HG03135 (cell line): ENCODE results near the gene CDC14C.
"Not testable (repeated sequence)": the region's sequence is repeated elsewhere in the genome, so short reads cannot be mapped to it uniquely, and the experiment has no call there.

Experiments
- ATAC-seq: cut with Tn5 transposase; IDR thresholded peaks from one replicate; pipeline ENCODE4 v1.9.1; 2021; ENCODE audit warnings: mild to moderate bottlenecking, moderate library complexity; ENCODE audit not compliant: unreplicated experiment

CDC14C gene

GRCh38 chr7:48924433-48924832, at the start of gene CDC14C:
Gene CDC14C, plus strand, starts transcription at chr7:48924547. Its CDS starts 126 bp downstream, at chr7:48924673.
- ATAC-seq: no peak

- no peak for ATAC-seq
These were observed 49.1 kb upstream of the CDC14C start for GRCh38 chr7:48875045-48875916.

- ATAC-seq: no peak
These were observed 48.3 kb upstream of the CDC14C start for GRCh38 chr7:48876087-48876486.

GRCh38 chr7:48880851-48881250, 43.5 kb upstream of the CDC14C start:
- no peak for ATAC-seq

GRCh38 chr7:48887500-48887899, 36.8 kb upstream of the CDC14C start:
- ATAC-seq: no peak

- ATAC-seq: no peak
These were observed 29.8 kb upstream of the CDC14C start for GRCh38 chr7:48894574-48894973.

- no peak for ATAC-seq
These were observed 24.4 kb upstream of the CDC14C start for GRCh38 chr7:48899932-48900331.

- no peak for ATAC-seq
These were observed 22.4 kb upstream of the CDC14C start for GRCh38 chr7:48901966-48902365.

GRCh38 chr7:48904975-48905374, 19.4 kb upstream of the CDC14C start:
- ATAC-seq: no peak

- ATAC-seq: not testable (repeated sequence)
These were observed 18.7 kb upstream of the CDC14C start for GRCh38 chr7:48905686-48906085.

GRCh38 chr7:48909887-48910286, 14.5 kb upstream of the CDC14C start:
- ATAC-seq: not testable (repeated sequence)

- no peak for ATAC-seq
These were observed 7.1 kb downstream of the CDC14C start for GRCh38 chr7:48931481-48931880.

- ATAC-seq: no peak
These were observed 8.0 kb downstream of the CDC14C start for GRCh38 chr7:48932126-48932910.

- ATAC-seq: no peak
These were observed 9.3 kb downstream of the CDC14C start for GRCh38 chr7:48933549-48934085.

GRCh38 chr7:48938539-48939295, 14.4 kb downstream of the CDC14C start:
- ATAC-seq: no peak

- ATAC-seq: no peak
These were observed 19.1 kb downstream of the CDC14C start for GRCh38 chr7:48943279-48943990.

- no peak for ATAC-seq
These were observed 31.6 kb downstream of the CDC14C start for GRCh38 chr7:48955916-48956315.

- ATAC-seq: no peak
These were observed 35.3 kb downstream of the CDC14C start for GRCh38 chr7:48959676-48960075.

- ATAC-seq: no peak
These were observed 38.6 kb downstream of the CDC14C start for GRCh38 chr7:48962821-48963505.

GRCh38 chr7:48964074-48964473, 39.7 kb downstream of the CDC14C start:
- no peak for ATAC-seq
